ENCODE measurements around the gene TRAK1. TPM values are rescaled to one million over a fixed set of nuclear protein-coding genes. Genes with fewer than 3 reads are reported as not detected.

The TRAK1 gene
- polyA plus RNA-seq, 1 donor (not counting 4 experiments of a cell fraction or from before 2014, with no cell fraction given), result 58.2 TPM

- FAIRE-seq (no peak), DNase-seq (ENCODE audit: low read depth, low spot score) (no peak)
- Histone ChIP-seq H4K20me1 (ENCODE audit: control insufficient read depth, extremely low read depth, insufficient read depth, low read length) (no peaks in the 10 kb centered on the region), H3K9ac (ENCODE audit: control insufficient read depth, extremely low read depth, insufficient read depth, low read length) (no peak overlapping the region), H3K27me3 (ENCODE audit: control insufficient read depth, extremely low read depth, insufficient read depth, low read length) (no peaks in the 10 kb centered on the region), H3K9me1 (ENCODE audit: control insufficient read depth, extremely low read depth, insufficient read depth, low read length) (peaks cover 2% of the 10 kb centered on the region), H3K4me2 (ENCODE audit: control insufficient read depth, extremely low read depth, insufficient read depth, low read depth, low read length) (no peak overlapping the region), H3K79me2 (ENCODE audit: control insufficient read depth, insufficient read depth, low read length) (peaks cover 69% of the 10 kb centered on the region), H2AFZ (ENCODE audit: control insufficient read depth, low read length) (no peak overlapping the region), H3K4me3 (ENCODE audit: control insufficient read depth in 2 of 3, extremely low read depth in 1 of 3, insufficient read depth in 2 of 3, low read depth in 1 of 3, low read length in 3 of 3) (no peak overlapping the region), H3K36me3 (ENCODE audit: control insufficient read depth in 2 of 2, extremely low read depth in 1 of 2, insufficient read depth in 2 of 2, low read length in 2 of 2) (no peaks in the 10 kb centered on the region), H3K4me1 (ENCODE audit: control insufficient read depth, extremely low read depth, insufficient read depth, low read length) (peaks cover 30% of the 10 kb centered on the region), H3K27ac (ENCODE audit: control insufficient read depth, insufficient read depth, low read length) (no peak overlapping the region), H3K9me3 (ENCODE audit: control insufficient read depth, low read depth, low read length) (no peaks in the 10 kb centered on the region)
- dilution Hi-C loops (cut with MboI; ENCODE audit: extremely low pct_ligation_motif_present, low sequenced_read_pairs), result no loop called here
- TF ChIP-seq, protein P1, sequence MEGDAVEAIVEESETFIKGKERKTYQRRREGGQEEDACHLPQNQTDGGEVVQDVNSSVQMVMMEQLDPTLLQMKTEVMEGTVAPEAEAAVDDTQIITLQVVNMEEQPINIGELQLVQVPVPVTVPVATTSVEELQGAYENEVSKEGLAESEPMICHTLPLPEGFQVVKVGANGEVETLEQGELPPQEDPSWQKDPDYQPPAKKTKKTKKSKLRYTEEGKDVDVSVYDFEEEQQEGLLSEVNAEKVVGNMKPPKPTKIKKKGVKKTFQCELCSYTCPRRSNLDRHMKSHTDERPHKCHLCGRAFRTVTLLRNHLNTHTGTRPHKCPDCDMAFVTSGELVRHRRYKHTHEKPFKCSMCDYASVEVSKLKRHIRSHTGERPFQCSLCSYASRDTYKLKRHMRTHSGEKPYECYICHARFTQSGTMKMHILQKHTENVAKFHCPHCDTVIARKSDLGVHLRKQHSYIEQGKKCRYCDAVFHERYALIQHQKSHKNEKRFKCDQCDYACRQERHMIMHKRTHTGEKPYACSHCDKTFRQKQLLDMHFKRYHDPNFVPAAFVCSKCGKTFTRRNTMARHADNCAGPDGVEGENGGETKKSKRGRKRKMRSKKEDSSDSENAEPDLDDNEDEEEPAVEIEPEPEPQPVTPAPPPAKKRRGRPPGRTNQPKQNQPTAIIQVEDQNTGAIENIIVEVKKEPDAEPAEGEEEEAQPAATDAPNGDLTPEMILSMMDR (optimal IDR thresholded peaks at IDR 0.05 in 1 of 3, IDR thresholded peaks at IDR 0.05 in 1 of 3, conservative IDR thresholded peaks at IDR 0.05 in 1 of 3; ENCODE audit: extremely low read depth in 1 of 3, insufficient read depth in 2 of 3, low read length in 3 of 3), result no peak
- TF ChIP-seq EZH2 (IDR thresholded peaks at IDR 0.05; ENCODE audit: low read length), result no peak
Observed at GRCh38 chr3:42078677-42079076, 12.5 kb upstream of the TRAK1 start.

GRCh38 chr3:42079701-42080452, 11.3 kb upstream of the TRAK1 start:
- no peaks in the 10 kb centered on the region for H4K20me1 ChIP-seq (ENCODE audit: control insufficient read depth, extremely low read depth, insufficient read depth, low read length)
- H3K4me1 ChIP-seq (ENCODE audit: control insufficient read depth, extremely low read depth, insufficient read depth, low read length), result peaks cover 30% of the 10 kb centered on the region
- H3K4me2 ChIP-seq (ENCODE audit: control insufficient read depth, extremely low read depth, insufficient read depth, low read depth, low read length), result peak overlapping the region; percentile 11
- H3K79me2 ChIP-seq (ENCODE audit: control insufficient read depth, insufficient read depth, low read length), result peaks cover 64% of the 10 kb centered on the region
- FAIRE-seq, result no peak
- no peak overlapping the region for H3K4me3 ChIP-seq (ENCODE audit: control insufficient read depth in 2 of 3, extremely low read depth in 1 of 3, insufficient read depth in 2 of 3, low read depth in 1 of 3, low read length in 3 of 3)
- DNase-seq (ENCODE audit: low read depth, low spot score), result no peak
- dilution Hi-C loops (cut with MboI; ENCODE audit: extremely low pct_ligation_motif_present, low sequenced_read_pairs), result no loop called here
- no peak for TF ChIP-seq EZH2 (IDR thresholded peaks at IDR 0.05; ENCODE audit: low read length)
- TF ChIP-seq, protein P1 (optimal IDR thresholded peaks at IDR 0.05 in 1 of 3, IDR thresholded peaks at IDR 0.05 in 1 of 3, conservative IDR thresholded peaks at IDR 0.05 in 1 of 3; ENCODE audit: extremely low read depth in 1 of 3, insufficient read depth in 2 of 3, low read length in 3 of 3), result no peak
- H3K36me3 ChIP-seq (ENCODE audit: control insufficient read depth in 2 of 2, extremely low read depth in 1 of 2, insufficient read depth in 2 of 2, low read length in 2 of 2), result no peaks in the 10 kb centered on the region
- H2AFZ ChIP-seq (ENCODE audit: control insufficient read depth, low read length), result no peak overlapping the region
- H3K9me3 ChIP-seq (ENCODE audit: control insufficient read depth, low read depth, low read length), result no peaks in the 10 kb centered on the region
- no peaks in the 10 kb centered on the region for H3K27me3 ChIP-seq (ENCODE audit: control insufficient read depth, extremely low read depth, insufficient read depth, low read length)
- no peaks in the 10 kb centered on the region for H3K9me1 ChIP-seq (ENCODE audit: control insufficient read depth, extremely low read depth, insufficient read depth, low read length)
- H3K27ac ChIP-seq (ENCODE audit: control insufficient read depth, insufficient read depth, low read length), result peak overlapping the region; percentile 41
- H3K9ac ChIP-seq (ENCODE audit: control insufficient read depth, extremely low read depth, insufficient read depth, low read length), result no peak overlapping the region
